SU-DHL-6 (cell line): ENCODE results near the gene CDH7.

ENCODE experiments used
- CTCF ChIP-seq: fragments of 200-600 bp; sonication (generic); IDR thresholded peaks from one replicate; pipeline ENCODE4 v1.5.1; 2017; ENCODE audit warnings: antibody characterized with exemption, mild to moderate bottlenecking, low read length, moderate library complexity; ENCODE audit not compliant: insufficient read depth, poor library complexity, severe bottlenecking
- EZH2phosphoT487 ChIP-seq: fragments of 200-600 bp; sonication (generic), shearing (Covaris generic); conservative IDR thresholded peaks from 2 replicates; pipeline ENCODE4 v1.6.1; 2018; ENCODE audit warnings: mild to moderate bottlenecking, antibody characterized with exemption, low read length, moderate library complexity, mixed read lengths

- TF ChIP-seq CTCF: no peak
- TF ChIP-seq EZH2phosphoT487: no peak
Measured at GRCh38 chr18:65735155-65735554, 15.7 kb upstream of the CDH7 start.
